GM21737 (cell line): ENCODE results near the gene SNTA1.
"Not testable (repeated sequence)": the region's sequence is repeated elsewhere in the genome, so short reads cannot be mapped to it uniquely, and the experiment has no call there.

Experiments used
- ATAC-seq: cut with Tn5 transposase; IDR thresholded peaks from one replicate; pipeline ENCODE4 v1.9.1; 2021; ENCODE audit warnings: mild to moderate bottlenecking, moderate library complexity; ENCODE audit not compliant: unreplicated experiment

SNTA1 gene

GRCh38 chr20:33466303-33466646 lies 22.7 kb upstream of the SNTA1 start:
- ATAC-seq: no peak

GRCh38 chr20:33465481-33466302 lies 22.1 kb upstream of the SNTA1 start:
- no peak for ATAC-seq

- not testable (repeated sequence) for ATAC-seq
These were observed 21.2 kb upstream of the SNTA1 start for GRCh38 chr20:33464759-33465158.

DNA sequence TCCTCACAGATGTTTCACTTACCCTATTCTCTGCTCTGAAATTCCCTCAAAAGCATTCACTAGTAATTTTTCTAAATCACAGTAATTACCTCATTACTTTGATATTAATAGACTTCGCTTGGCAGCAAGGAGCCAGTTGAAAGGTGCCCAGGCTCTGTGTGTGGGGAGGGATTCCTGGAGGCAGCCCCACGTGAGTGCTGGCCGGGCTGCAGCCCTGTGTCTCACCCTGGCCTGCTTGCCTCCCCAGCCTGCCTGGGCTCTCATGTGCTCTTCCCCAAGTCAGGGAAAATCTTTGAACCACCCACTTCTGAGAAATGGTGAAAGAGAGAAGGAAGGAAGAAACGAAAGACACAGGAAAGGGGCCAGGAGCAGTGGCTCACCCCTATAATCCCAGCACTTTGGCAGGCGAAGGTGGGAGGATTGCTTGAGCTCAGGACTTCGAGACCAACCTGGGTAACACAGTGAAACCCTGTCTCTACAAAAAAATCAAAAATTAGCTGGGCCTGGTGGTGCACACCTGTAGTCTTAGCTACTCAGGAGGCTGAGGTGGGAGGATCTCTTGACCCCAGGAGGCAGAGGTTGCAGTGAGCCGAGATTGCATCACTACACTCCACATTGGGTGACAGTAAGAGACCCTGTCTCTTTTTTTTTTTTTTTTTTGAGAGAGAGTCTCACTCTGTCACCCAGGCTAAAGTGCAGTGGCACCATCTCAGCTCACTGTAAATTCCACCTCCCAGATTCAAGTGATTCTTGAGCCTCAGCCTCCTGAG lies 20.0 kb upstream of the SNTA1 start:
- ATAC-seq: no peak

DNA sequence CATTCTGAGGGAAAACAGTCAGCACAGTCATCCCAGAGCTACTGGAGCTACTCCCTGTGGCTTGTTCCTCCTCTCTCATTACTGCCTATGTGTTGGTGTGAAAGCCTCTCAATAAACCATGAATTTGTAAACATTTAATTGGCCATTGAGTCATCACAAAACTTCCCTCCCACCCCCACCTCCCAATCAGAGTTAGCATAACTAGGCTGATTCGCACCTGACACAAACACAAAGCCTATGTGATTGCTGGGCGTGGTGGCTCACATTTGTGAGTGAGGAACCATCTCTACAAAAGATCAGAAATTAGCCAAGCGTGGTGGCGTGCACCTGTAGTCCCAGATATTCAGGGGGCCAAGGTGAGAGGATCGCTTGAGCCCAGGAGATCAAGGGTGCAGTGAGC lies 17.1 kb upstream of the SNTA1 start:
- ATAC-seq: no peak

DNA sequence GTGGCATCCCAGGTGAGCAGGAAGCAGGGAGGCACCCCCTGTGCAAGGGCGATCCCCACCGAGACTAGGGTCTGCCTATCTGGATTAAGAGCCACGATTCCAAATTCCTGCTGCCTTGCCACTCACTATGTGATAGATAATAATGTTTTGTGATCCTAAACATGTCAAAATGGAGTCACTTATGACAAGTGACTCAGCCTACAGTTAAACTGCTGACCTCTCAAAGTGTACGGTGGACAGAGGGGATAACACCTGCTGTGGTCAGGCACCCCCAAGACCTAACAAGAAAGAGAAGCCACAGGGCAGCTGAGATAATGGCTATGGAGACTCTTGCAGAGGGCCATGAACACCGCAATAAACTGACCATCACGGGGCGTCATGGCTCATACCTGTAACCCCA lies 16.0 kb upstream of the SNTA1 start:
- ATAC-seq: no peak

GRCh38 chr20:33456916-33457642 lies 13.5 kb upstream of the SNTA1 start:
- not testable (repeated sequence) for ATAC-seq

- ATAC-seq: no peak
These were observed 7.3 kb upstream of the SNTA1 start for GRCh38 chr20:33450867-33451266.

DNA sequence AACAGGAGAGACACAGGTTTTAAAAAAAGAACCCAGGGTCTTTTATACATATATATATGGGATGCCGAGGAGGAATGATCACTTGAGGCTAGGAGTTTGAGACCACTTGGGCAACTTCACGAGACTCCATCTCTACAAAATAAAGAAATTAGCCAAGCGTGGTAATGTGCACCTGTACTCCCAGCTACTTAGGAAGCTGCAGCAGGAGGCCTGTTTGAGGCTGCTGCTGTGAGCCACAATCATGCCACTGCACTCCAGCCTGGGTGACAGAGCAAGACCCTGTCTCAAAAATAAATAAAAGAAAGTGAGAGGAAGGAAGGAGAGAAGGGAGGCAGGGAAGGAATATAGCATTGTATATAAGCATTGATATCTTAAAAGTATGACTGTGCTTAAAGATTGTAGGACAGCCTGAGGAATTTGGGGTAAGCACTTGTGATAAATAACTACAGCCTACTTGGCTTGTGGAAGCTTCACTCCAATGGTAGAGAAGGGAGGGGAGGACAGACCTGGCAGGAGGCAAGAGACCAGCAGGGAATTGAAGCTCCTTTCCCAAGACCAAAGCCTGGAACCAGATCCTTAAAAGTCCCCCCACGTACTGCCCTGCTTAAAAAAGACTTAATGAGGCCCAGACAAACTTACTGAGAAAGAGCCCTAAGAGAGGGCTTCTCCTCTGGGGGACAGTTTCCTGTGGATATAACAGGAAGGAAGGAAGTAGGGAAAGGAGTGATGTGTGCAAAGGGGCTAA lies 2.5 kb upstream of the SNTA1 start:
- no peak for ATAC-seq

- no peak for ATAC-seq
These were observed 1.4 kb upstream of the SNTA1 start for GRCh38 chr20:33444797-33445560.

GRCh38 chr20:33443006-33443511 lies 504 bp downstream of the SNTA1 start:
- no peak for ATAC-seq

DNA sequence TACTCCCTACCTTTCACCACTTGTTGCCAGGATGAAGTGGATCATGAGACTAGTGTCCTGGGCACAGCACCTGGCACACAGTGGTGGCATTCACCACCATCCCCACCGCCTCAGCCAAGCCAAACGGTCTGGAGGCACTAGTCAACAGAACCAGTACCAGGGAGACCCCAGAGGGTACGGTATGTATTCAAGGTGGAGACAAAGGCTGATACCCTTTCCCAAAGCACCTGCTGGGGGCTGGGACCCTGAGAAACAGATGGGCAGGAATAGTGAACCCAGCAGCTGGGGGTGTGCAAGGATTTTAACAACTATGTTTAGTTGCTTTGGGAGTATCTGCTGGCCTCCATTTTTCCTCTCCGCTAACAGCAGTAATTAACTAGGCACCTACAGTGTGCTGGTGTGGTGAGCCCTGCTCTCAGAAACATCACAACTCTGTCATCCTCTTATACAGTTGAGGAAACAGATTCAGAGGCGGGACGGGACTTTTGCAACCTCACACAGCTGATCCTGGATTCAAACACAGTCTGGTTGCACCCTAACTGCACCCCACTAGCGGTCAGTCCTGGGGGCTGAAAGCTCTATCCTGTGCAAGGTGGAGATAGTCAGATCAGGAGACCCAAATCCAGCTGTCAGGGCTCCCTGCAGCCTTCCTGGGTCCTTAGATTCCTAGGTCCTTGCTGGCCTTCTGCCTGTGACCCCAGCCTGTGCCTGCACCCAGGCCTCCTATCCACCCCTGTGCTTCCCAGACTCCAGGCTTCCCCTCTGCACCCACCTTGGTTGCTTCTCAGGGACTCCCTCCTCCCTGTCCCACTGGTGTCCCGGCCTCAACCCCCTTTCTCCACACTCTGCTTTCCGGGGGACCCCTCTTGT lies 1.2 kb downstream of the SNTA1 start:
- no peak for ATAC-seq

- ATAC-seq: no peak
These were observed 2.2 kb downstream of the SNTA1 start for GRCh38 chr20:33441142-33441955.

DNA sequence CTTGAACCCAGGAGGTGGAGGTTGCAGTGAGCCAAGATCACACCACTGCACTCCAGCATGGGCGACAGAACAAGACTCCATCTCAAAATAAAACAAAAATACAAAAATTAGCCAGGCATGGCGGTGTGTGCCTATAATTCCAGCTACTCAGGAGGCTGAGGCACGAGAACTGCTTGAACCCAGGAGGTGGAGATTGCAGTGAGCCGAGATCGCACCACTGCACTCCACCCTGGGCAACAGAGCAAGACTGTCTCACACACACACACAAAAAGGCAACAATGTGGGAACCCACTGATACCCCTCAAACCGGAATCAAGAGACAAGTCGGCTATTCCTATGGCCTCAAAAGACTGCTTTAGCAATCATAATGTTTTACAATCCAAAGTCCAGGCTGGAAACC lies 3.0 kb downstream of the SNTA1 start:
- not testable (repeated sequence) for ATAC-seq

DNA sequence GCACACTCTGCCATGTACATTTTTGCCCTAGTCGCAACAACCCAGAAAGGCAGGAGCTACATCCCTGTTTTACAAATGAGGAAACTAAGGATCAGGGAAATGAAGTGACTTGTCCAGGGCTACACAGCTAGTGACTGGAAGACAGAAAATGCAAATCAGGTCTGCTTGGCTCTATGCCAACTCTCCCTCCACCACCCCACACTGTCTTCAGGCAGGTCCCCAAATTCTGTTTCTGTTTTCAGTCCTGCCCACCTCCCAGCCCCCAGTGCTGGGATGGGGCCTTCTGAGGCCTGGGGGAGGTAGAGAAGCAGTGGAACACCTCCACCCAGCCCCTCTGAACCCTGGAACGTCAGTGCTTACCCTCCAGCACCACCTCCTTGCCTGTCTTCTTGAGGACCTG lies 5.1 kb downstream of the SNTA1 start:
- no peak for ATAC-seq

GRCh38 chr20:33437141-33437911 lies 6.2 kb downstream of the SNTA1 start:
- ATAC-seq: no peak

- no peak for ATAC-seq
These were observed 9.1 kb downstream of the SNTA1 start for GRCh38 chr20:33434434-33434833.
